ENCODE measurements around the gene APBB2.
"Not testable (repeated sequence)": the region's sequence is repeated elsewhere in the genome, so short reads cannot be mapped to it uniquely, and the experiment has no call there.

Gene APBB2

DNA sequence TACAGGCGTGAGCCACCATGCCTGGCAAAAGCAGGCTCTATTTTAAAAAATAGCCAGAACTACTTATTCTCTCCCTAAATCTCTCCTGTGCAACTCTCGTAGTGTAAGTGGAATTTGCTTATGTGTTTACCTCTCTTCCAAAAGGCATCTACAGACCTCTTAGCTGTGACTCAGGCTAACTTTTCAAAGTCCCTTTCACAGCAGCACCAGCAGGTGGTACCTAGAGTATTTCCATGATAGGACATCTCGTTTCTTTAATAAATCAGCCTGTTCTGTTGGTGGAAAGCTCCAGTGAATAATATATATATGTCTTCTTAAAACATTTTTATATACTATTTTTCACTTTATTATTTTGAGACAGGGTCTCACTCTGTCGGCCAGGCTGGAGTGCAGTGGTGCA lies 375.6 kb downstream of the APBB2 start:
- no peak for DNase-seq

DNA sequence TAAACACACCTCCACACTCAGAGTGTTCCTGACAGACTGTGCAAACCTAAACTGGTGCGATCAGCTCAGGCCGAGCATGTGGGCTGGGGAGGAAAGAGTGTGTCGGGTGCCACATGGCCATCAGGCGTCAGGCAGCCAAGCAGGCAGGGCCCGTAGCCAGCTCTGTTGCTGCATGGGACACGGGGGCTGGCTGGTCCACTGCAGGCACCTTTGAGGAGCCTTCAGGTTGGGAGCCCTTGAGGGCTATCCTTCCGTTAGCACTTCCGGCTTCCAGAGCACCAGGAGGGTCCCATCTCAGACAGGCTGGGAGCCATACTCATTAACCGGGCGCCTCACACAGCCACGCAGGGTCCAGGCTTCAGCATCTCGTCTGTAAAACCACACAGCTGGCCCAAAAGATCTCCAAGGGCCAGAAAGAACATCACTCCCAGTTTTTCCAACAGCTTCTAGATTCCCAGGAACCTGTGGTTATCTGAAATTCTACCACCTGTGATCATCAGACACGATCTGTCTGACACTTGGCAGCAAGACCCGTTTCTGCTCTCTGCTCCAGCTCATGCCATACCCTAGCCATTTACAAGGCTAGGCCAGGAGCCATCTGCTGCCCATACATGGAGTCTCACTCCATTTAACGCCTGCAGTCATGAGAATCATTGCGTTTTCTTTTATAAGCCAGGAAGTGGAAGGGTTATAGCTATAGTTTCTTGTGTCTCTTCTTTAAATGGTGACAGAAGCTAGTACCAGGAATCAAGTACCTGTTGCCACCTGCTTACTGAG lies 377.1 kb downstream of the APBB2 start:
- DNase-seq, result peak in 26 of 56 donors; percentile 7 to 65 (median 30)

DNA sequence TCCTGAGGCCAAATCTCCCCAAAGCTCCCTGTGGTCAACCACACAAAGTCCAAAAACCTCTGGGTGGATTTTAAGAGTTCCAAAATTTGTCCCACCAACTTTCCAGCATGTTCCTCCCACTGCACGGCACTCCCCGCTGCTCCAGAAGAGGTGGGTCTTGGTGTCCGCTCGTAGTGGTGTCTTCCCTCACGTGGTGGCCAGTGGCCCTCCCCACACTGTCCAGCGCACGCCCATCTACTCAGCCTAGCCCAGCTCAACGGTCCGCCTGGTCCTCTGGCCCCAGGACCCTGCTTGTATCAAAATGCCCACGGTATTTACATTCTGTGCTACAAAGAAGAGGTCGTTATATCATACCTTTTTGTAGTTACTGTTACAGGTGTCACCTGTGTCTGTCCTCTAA lies 381.1 kb downstream of the APBB2 start:
- DNase-seq, result no peak

DNA sequence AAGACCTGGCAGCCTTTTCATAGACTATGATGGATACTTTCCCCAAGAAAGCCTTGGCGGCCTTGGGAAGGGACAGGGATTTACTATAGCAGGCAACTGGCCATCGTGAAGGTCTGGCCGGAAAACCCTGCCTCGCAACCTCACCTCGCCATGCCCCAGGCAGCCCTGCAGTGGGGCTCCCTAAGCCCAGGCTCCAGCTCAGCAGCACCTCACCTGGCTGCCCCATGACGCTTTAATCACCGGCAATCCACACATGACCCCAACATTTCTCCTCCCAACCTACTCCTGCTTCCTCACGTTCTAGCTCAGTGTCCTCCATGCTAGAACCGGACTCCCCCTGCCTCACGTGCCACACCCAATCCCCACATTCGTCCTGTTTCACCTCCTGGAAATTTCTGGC lies 382.2 kb downstream of the APBB2 start:
- DNase-seq, result no peak

DNA sequence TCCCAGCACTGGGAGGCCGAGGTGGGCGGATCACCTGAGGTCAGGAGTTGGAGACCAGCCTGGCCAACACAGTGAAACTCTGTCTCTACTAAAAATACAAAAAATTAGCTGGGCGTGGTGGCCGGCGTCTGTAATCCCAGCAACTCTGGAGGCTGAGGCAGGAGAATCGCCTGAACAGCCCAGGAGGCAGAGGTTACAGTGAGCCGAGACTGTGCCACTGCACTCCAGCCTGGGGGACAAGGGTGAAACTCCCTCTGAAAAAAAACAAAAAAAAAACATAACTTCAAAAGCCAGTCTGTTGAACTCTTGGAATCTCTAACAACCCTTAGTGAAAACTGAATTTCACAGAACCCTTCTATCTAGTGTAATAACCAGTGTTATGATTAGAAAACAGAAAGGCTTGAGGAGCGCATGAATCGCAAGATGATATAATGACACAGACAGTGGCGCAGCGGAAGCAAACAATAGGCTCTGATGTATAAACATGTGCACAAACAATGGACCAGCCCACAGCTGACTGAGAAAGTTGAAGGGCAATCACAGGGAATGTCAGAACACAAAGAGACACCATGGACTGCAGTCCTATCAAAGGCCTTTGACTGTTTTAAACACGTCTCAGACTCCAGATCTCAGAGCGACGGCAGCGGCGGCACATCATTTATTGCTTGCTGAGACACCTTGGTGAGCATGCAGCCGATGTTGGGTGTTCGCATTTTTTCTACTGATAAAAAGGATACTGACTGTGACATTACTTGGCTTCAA lies 383.0 kb downstream of the APBB2 start:
- DNase-seq, result peak in 30 of 56 donors; percentile 7 to 77 (median 36)

DNA sequence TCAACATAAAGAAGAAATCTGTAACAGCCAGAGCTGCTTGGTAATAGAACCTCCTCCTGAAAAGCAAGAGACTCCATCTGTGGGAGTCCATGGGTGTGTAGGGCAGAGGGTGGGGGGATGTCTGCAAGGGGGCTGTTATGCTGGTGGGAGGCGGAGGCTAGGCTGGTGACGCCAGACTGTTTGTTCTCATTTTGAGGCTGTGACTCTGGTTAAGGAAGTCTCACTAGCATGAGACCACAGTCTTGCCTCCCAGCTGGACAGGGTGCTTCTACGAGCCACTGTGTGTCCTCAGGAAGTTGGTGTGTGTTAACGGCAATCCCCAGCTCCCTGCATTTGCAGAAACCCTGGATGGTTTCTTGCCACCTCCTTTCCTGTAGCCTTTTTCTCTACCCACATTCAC lies 384.8 kb downstream of the APBB2 start:
- DNase-seq, result peak in 1 of 56 donors; percentile 12

DNA sequence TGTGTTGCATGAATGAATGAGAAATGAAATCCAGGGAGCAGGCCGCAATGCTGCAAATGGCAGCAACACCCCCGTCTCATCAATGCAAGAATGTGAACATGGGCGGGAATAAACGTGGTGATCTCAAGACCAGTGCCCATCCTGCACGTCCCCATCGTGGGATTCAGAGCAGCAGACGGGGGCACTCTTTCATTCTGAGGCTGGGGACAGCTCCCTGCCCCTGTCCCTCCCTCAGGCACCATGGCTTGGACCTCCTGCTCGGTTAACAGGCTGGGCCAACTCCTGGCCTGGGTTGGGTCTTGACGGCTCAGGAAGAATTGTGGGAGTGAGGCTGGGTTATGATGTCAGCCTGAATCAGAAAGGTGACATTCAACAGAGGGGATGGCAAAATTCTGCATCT lies 385.7 kb downstream of the APBB2 start:
- DNase-seq, result no peak

DNA sequence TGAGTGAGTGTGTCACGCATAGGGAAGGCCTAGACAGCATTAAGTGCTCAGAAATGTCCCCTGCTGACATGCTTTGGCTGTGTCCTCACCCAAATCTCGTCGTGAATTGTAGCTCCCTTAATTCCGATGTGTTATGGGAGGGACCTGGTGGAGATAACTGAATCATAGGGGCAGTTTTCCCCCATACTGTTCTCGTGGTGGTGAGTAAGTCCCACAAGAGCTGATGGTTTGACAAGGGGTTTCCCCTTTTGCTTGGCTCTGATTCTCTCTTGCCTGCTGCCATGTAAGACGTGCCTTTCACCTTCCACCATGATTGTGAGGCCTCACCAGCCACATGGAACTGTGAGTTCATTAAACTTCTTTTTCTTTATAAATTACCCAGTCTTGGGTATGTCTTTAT lies 386.6 kb downstream of the APBB2 start:
- no peak for DNase-seq

DNA sequence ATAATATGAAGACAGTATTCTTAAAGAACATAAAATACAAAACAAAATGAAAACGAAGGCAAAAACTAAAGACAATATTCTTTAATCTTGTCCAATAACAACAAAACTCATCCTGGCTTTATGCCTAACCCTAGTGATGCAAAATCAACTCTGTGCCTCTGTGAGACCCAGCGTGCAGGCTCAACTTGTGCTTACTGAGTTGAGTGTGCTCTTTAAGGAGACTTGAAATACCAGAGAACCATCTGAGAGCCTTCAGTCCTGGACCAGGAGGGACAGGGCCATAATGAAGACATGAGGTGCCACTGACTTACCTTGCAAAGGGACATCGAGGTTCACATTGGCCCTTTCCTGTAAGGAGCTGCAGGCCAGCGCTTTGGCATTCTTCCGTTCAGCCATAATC lies 387.5 kb downstream of the APBB2 start:
- DNase-seq, result no peak

DNA sequence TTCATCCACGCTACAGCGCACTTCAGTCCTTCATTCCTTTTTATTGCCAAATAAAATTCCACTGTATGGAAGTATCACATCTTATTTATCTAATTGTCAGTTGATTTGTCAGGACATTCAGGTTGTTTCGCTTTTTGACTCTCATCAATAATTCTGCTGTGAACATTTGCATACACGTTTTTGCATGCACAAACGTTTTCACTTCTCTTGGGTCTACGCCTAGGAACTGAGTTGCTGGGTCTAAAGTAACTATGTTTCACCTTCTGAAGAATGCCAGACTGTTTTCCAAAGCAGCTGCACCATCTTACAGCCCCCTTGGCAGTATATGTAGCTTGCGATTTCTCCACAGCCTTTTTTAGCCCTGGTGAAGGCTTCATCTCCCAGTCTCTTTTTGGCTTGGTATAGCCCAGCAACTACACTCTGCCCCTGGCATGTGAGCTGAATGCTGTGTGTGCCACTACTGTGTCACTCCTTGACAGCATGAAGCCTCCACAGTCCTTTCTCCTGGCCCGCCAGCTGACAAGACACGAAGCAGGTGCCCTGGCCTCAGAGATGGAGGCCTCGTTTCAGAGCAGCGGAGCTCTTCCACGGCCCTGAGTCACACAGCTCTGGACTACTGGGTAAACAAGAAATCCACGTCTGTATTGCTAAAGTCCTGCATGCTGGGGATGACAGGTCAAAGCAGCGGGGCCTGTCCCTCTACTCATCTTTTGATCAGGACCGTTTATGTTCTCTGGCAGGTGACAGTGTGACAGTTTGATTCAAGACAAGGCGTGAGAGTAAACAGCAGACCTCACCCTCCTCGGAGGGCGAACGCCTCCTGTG lies 389.1 kb downstream of the APBB2 start:
- no peak for DNase-seq

DNA sequence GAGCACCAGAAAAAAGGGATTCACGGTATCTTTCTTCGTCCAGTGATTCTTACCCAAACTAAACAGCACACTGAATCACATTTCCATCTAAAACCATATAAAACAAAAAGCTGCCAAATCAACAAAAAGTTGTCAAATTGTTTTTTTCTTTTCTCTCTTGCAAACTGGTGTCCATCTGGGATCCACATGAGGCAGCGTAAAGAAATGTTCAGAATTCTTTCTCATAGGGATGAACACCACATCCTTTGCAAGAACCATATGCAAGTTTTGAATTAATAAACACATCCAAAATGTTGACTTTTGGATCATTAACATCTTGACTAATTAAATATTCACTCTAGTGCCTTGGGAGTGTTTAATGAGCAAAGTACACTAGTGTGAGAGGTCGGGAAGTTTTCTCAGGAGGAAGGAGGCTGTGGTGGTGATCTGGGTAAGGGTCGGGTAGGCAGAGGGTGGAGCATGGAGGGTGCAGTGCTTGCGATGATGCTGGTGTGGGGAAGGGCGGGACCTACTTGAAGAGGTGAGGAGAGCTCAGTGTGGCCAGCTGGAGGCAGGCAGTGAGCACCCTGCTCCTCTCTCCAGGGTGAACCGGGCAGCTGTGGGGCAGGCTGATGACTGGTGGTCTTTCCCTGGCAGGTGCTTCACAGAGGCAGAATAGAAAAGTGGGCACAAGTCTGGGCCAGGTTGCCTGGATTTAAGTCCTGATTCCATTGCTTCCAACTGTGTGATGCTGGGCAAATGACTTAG lies 391.7 kb downstream of the APBB2 start:
- no peak for DNase-seq

DNA sequence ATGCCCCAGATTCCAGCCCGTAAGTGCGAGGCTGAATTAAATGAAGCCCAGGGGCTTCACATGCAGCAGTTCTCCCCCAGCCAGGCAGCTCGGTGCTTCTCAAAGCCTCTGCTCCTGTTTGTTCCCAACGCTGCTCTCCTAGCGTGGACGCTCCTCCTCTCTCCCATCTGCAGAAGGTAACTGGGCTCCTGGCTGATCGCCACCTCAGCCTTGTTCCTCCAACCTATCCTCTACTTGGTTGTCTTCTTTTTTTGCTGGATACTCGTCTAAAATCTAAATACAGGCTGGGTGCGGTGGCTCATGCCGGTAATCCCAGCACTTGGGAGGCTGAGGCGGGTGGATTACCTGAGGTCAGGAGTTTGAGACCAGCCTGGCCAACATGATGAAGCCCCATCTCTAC lies 394.2 kb downstream of the APBB2 start:
- no peak for DNase-seq

DNA sequence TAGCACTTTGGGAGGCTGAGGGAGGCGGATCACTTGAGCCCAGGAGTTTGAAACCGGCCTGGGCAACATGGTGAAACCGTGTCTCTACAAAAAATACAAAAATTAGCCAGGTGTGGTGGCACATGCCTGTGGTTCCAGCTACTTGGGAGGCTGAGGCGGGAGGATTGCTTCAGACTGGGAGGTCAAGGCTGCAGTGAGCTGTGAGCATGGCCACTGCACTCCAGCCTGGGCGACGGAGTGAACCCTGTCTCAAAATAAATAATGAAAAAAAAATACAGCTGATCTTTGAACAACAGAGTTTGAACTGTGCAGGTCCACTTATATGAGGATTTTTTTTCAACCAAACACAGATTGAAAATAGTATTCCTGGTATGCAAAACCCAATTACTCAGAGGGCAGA lies 397.2 kb downstream of the APBB2 start:
- not testable (repeated sequence) for DNase-seq

DNA sequence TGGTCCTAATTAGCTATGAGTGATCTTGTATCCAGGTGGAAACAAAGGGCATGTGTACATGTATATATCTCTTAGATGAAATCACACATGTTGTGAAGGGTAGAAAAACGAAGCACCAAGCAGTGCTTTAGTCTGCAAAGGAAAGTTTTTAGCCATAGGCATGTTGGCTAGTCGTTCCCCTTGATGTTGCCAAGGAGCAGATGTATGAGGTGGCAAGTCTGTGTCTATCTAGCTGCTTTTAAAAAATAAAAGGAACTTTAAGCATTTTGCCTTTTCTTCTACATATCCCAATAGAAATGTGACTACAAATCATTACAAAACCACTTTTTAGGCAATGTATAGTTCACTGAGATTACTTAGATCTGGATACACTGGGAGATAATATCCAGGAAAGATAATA lies 401.5 kb downstream of the APBB2 start:
- DNase-seq, result no peak

DNA sequence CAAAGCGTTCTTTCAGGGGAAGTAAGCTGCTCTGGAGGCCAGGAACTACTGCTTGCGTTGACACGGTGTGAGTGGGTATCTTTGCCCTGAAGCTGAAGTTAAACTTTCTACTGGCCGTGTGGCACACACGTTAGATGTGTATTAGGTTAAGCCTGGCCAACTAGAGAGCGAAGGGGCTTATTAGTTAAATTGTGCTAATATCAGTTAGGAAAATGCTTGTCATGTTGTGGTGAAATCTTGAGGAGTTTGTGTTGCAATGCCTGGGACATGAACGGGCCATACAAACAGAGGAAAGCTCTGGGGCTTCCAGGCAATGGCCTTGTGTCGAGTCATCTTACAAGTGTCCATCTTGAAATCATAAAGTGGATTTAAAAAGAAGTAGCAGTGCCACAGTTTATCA lies 402.0 kb downstream of the APBB2 start:
- no peak for DNase-seq

DNA sequence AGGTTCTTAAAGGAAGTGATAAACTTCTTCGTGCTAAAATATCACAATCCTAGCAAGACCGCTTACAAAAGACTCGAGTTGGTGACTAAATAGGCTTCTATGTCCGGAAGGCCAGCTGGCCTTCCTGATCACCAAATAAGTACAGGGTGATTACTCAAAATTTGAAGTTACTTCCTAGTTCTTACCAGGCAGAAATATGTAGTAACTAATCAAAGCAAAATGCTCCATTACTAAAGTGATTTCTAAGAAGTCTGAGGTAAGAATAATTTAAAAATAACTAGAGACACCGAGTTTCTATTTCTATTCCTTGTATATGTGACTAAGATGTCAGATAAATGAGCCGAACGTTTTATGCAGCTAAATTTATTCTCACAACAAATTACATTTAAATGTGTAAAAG lies 402.4 kb downstream of the APBB2 start:
- DNase-seq, result no peak

DNA sequence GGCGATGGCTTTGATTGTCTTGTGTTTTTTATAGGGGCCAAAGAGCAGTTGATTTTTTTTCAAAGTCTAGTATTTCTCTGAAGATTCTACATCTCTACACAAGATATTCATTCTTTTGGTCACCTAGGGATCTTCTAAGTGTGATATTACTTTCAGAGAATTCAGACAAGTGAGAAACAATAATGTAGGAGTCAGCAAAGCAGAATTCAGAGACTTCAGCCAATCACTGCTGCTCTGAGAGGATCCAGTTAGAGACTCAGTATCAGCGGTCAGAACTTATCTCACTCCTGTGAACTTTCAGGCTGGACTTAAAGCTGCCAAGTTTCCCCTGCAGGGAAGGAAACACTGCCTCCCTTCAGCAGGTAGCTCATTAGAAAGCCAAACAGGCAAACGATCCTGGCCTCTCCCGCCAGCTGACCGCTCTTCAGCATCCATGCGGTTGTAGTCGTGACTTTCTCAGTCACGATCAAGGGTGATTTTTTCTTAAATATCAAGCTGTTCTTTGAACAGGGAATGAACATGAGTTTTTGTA lies 405.4 kb downstream of the APBB2 start:
- DNase-seq, result no peak

DNA sequence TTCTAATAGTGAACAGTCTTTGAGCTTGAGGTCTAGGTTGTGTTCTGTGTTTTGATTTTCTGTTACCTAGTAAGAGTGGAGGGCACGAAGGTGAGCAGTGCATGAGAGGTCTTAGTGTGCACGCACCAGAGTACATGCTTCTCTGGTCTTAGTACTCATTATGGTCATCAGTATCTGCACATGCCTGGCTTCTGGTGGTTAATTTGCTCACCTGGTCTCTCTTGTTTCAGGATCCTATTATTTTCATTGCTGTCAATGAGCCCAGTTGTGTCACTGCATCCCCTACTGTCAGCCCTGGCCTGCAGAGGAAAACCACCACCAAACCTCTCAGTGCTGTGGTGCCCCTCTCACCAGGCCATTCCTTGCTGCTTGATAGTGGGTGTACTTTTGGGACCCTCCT lies 409.7 kb downstream of the APBB2 start:
- DNase-seq, result no peak

DNA sequence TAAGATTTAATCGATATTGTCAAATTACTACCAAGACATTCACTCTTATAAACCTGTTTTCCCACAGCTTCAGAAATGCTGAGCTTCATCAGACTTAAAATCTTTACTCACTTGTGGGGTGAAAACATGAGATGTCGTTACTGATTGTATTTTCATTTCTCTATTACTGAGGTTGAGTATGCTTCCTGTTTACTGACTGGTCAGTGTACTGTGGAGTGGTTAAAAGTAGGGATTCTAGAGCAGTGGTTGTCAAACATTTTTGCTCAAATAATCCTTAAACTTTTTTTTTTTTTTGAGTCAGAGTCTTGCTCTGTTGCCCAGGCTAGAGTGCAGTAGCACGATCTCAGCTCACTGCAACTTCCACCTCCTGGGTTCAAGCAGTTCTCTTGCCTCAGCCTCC lies 414.3 kb downstream of the APBB2 start:
- no peak for DNase-seq

DNA sequence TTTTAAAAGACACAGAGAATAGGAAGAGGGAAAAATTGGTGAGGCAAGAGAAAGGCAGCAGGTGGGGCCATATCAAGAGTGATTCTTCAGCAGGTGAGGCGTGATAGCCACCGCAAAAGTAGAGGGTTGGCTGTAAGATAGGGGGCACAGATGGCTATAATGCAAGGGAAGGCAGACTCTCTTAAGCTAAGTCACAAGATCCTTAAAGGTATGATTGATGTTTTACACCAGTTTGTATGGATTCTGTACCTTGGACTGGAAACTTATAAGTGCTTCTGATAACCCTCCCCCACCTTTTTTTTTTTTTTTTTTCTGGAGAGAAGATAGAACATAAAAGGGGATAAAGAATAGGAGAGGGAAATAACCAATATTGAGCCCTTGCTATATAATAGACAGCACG lies 424.6 kb downstream of the APBB2 start:
- no peak for DNase-seq

DNA sequence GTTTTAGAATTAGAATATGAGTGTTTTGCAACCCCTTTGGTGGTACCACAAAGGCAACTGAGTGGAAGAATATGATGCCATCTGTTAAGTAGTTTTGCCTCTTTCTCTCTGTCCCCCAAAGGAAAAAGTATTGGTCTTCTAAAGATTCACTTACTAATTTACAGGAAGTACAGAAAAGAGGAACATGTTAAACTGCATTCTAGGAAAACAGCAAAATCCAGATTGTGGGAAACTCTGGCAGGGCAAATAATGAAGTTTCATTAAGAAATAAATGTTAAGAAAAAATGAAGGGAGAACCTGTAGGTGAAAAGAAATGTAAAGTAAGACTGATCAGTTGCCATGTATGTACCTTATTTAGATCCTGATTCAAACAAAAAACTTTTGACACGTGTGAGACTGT lies 425.3 kb downstream of the APBB2 start:
- no peak for DNase-seq
